ENCODE results near the gene CLPSL1.

Gene CLPSL1

GRCh38 chr6:35809809-35810208, 29.0 kb downstream of the CLPSL1 start:
- no peak for FAIRE-seq
- no peak for DNase-seq (ENCODE audit: insufficient read length, low spot score)
- TF ChIP-seq POU2F2 (IDR thresholded peaks at IDR 0.05; ENCODE audit: low read depth, low read length), result no peak
- no peak for TF ChIP-seq POLR2AphosphoS5 (IDR thresholded peaks at IDR 0.05; ENCODE audit: low read depth, low read length)
- no peak for TF ChIP-seq PAX5 (IDR thresholded peaks at IDR 0.05; ENCODE audit: insufficient read depth, low read length, severe bottlenecking)
- TF ChIP-seq POLR2A (IDR thresholded peaks at IDR 0.05; ENCODE audit: low read depth, low read length), result no peak
- TF ChIP-seq SPI1 (IDR thresholded peaks at IDR 0.05; ENCODE audit: low read depth, low read length), result no peak
- TF ChIP-seq TAF1 (IDR thresholded peaks at IDR 0.05; ENCODE audit: low read depth, low read length), result no peak

GRCh38 chr6:35810971-35811698, 30.3 kb downstream of the CLPSL1 start:
- no peak for TF ChIP-seq TAF1 (IDR thresholded peaks at IDR 0.05; ENCODE audit: low read depth, low read length)
- no peak for TF ChIP-seq SPI1 (IDR thresholded peaks at IDR 0.05; ENCODE audit: low read depth, low read length)
- TF ChIP-seq POU2F2 (IDR thresholded peaks at IDR 0.05; ENCODE audit: low read depth, low read length), result no peak
- no peak for TF ChIP-seq POLR2AphosphoS5 (IDR thresholded peaks at IDR 0.05; ENCODE audit: low read depth, low read length)
- TF ChIP-seq POLR2A (IDR thresholded peaks at IDR 0.05; ENCODE audit: low read depth, low read length), result no peak
- no peak for TF ChIP-seq PAX5 (IDR thresholded peaks at IDR 0.05; ENCODE audit: insufficient read depth, low read length, severe bottlenecking)
- DNase-seq (ENCODE audit: insufficient read length, low spot score) (no peak), FAIRE-seq (no peak)

GRCh38 chr6:35811699-35811995, 30.8 kb downstream of the CLPSL1 start:
- DNase-seq (ENCODE audit: insufficient read length, low spot score), result no peak
- no peak for FAIRE-seq
- TF ChIP-seq SPI1 (IDR thresholded peaks at IDR 0.05; ENCODE audit: low read depth, low read length), result no peak
- TF ChIP-seq POLR2AphosphoS5 (IDR thresholded peaks at IDR 0.05; ENCODE audit: low read depth, low read length), result no peak
- TF ChIP-seq POU2F2 (IDR thresholded peaks at IDR 0.05; ENCODE audit: low read depth, low read length), result no peak
- no peak for TF ChIP-seq PAX5 (IDR thresholded peaks at IDR 0.05; ENCODE audit: insufficient read depth, low read length, severe bottlenecking)
- TF ChIP-seq POLR2A (IDR thresholded peaks at IDR 0.05; ENCODE audit: low read depth, low read length), result no peak
- TF ChIP-seq TAF1 (IDR thresholded peaks at IDR 0.05; ENCODE audit: low read depth, low read length), result no peak

- no peak for FAIRE-seq
- TF ChIP-seq PAX5 (IDR thresholded peaks at IDR 0.05; ENCODE audit: insufficient read depth, low read length, severe bottlenecking), result no peak
- TF ChIP-seq SPI1 (IDR thresholded peaks at IDR 0.05; ENCODE audit: low read depth, low read length), result no peak
- no peak for TF ChIP-seq POU2F2 (IDR thresholded peaks at IDR 0.05; ENCODE audit: low read depth, low read length)
- no peak for TF ChIP-seq POLR2AphosphoS5 (IDR thresholded peaks at IDR 0.05; ENCODE audit: low read depth, low read length)
- no peak for TF ChIP-seq POLR2A (IDR thresholded peaks at IDR 0.05; ENCODE audit: low read depth, low read length)
- TF ChIP-seq TAF1 (IDR thresholded peaks at IDR 0.05; ENCODE audit: low read depth, low read length), result no peak
These were observed 36.7 kb downstream of the CLPSL1 start for GRCh38 chr6:35817515-35817914.

GRCh38 chr6:35823601-35824000, 42.8 kb downstream of the CLPSL1 start:
- DNase-seq (ENCODE audit: insufficient read length, low spot score), result no peak

More at GRCh38 chr6:35817515-35817914, 36.7 kb downstream of the CLPSL1 start:
- DNase-seq (ENCODE audit: insufficient read length, low spot score), result no peak

GRCh38 chr6:35824552-35825192, 43.9 kb downstream of the CLPSL1 start:
- FAIRE-seq, result no peak
- TF ChIP-seq TAF1 (IDR thresholded peaks at IDR 0.05; ENCODE audit: low read depth, low read length), result no peak
- TF ChIP-seq POLR2AphosphoS5 (IDR thresholded peaks at IDR 0.05; ENCODE audit: low read depth, low read length), result no peak
- no peak for TF ChIP-seq PAX5 (IDR thresholded peaks at IDR 0.05; ENCODE audit: insufficient read depth, low read length, severe bottlenecking)
- TF ChIP-seq POLR2A (IDR thresholded peaks at IDR 0.05; ENCODE audit: low read depth, low read length), result no peak
- no peak for TF ChIP-seq SPI1 (IDR thresholded peaks at IDR 0.05; ENCODE audit: low read depth, low read length)
- TF ChIP-seq POU2F2 (IDR thresholded peaks at IDR 0.05; ENCODE audit: low read depth, low read length), result no peak
- no peak for DNase-seq (ENCODE audit: insufficient read length, low spot score)

More at GRCh38 chr6:35823601-35824000, 42.8 kb downstream of the CLPSL1 start:
- no peak for FAIRE-seq
- no peak for TF ChIP-seq POLR2AphosphoS5 (IDR thresholded peaks at IDR 0.05; ENCODE audit: low read depth, low read length)
- TF ChIP-seq SPI1 (IDR thresholded peaks at IDR 0.05; ENCODE audit: low read depth, low read length), result no peak
- no peak for TF ChIP-seq TAF1 (IDR thresholded peaks at IDR 0.05; ENCODE audit: low read depth, low read length)
- TF ChIP-seq POLR2A (IDR thresholded peaks at IDR 0.05; ENCODE audit: low read depth, low read length), result no peak
- no peak for TF ChIP-seq POU2F2 (IDR thresholded peaks at IDR 0.05; ENCODE audit: low read depth, low read length)
- TF ChIP-seq PAX5 (IDR thresholded peaks at IDR 0.05; ENCODE audit: insufficient read depth, low read length, severe bottlenecking), result no peak

GRCh38 chr6:35829306-35829705, 48.5 kb downstream of the CLPSL1 start:
- FAIRE-seq (no peak), DNase-seq (ENCODE audit: insufficient read length, low spot score) (no peak)
- TF ChIP-seq POLR2A (IDR thresholded peaks at IDR 0.05; ENCODE audit: low read depth, low read length), result no peak
- TF ChIP-seq TAF1 (IDR thresholded peaks at IDR 0.05; ENCODE audit: low read depth, low read length), result no peak
- TF ChIP-seq POLR2AphosphoS5 (IDR thresholded peaks at IDR 0.05; ENCODE audit: low read depth, low read length), result no peak
- no peak for TF ChIP-seq POU2F2 (IDR thresholded peaks at IDR 0.05; ENCODE audit: low read depth, low read length)
- no peak for TF ChIP-seq SPI1 (IDR thresholded peaks at IDR 0.05; ENCODE audit: low read depth, low read length)
- TF ChIP-seq PAX5 (IDR thresholded peaks at IDR 0.05; ENCODE audit: insufficient read depth, low read length, severe bottlenecking), result no peak

- no peak for TF ChIP-seq POU2F2 (IDR thresholded peaks at IDR 0.05; ENCODE audit: low read depth, low read length)
- no peak for TF ChIP-seq TAF1 (IDR thresholded peaks at IDR 0.05; ENCODE audit: low read depth, low read length)
- TF ChIP-seq POLR2AphosphoS5 (IDR thresholded peaks at IDR 0.05; ENCODE audit: low read depth, low read length), result no peak
- no peak for TF ChIP-seq SPI1 (IDR thresholded peaks at IDR 0.05; ENCODE audit: low read depth, low read length)
- TF ChIP-seq PAX5 (IDR thresholded peaks at IDR 0.05; ENCODE audit: insufficient read depth, low read length, severe bottlenecking), result no peak
- no peak for TF ChIP-seq POLR2A (IDR thresholded peaks at IDR 0.05; ENCODE audit: low read depth, low read length)
- FAIRE-seq (no peak), DNase-seq (ENCODE audit: insufficient read length, low spot score) (no peak)
These were observed 50.6 kb downstream of the CLPSL1 start for GRCh38 chr6:35831257-35832007.

GRCh38 chr6:35833536-35833935, 52.7 kb downstream of the CLPSL1 start:
- no peak for FAIRE-seq
- no peak for DNase-seq (ENCODE audit: insufficient read length, low spot score)
- TF ChIP-seq TAF1 (IDR thresholded peaks at IDR 0.05; ENCODE audit: low read depth, low read length) (no peak), POU2F2 (IDR thresholded peaks at IDR 0.05; ENCODE audit: low read depth, low read length) (no peak), POLR2A (IDR thresholded peaks at IDR 0.05; ENCODE audit: low read depth, low read length) (no peak), PAX5 (IDR thresholded peaks at IDR 0.05; ENCODE audit: insufficient read depth, low read length, severe bottlenecking) (no peak), POLR2AphosphoS5 (IDR thresholded peaks at IDR 0.05; ENCODE audit: low read depth, low read length) (no peak), SPI1 (IDR thresholded peaks at IDR 0.05; ENCODE audit: low read depth, low read length) (no peak)
